Activated T-cell treated with anti-CD3 and anti-CD28 coated beads for 48 hours (primary cell): ENCODE results near the gene FBXO48.

Source experiments
- DNase-seq: peaks from one replicate; pipeline ENCODE4 v3.0.0-alpha.2; 2020; ENCODE audit warnings: low read depth

FBXO48 gene

GRCh38 chr2:68411397-68412126, 55.5 kb downstream of the FBXO48 start:
- no peak for DNase-seq
